GM19099 (cell line): ENCODE measurements around the gene KRT32.

Experiments
- POLR2A ChIP-seq: IDR thresholded peaks from 3 replicates; pipeline ENCODE4 v1.6.1; 2011; ENCODE audit warnings: low read depth; ENCODE audit not compliant: insufficient read length; ENCODE audit errors: extremely low read depth

KRT32 gene

DNA sequence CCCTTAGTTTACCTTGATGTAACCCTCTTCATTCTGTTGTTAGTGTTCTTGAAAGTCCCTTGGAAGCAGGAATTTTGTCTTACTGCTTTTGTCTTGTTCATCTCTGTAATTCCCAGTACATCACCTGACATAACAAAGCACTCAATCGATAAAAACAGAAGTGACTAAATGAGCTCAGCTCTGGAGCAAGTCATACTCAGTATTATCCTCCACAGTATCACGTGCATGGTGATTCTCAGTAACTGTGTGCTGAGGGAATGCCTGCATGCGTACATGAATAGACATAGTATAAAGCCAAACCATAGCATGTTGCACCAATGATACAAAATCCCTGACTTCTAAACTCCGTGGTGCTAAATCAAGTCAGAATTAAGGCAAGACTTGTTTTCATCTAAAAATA lies 33.6 kb downstream of the KRT32 start:
- TF ChIP-seq POLR2A = no peak

DNA sequence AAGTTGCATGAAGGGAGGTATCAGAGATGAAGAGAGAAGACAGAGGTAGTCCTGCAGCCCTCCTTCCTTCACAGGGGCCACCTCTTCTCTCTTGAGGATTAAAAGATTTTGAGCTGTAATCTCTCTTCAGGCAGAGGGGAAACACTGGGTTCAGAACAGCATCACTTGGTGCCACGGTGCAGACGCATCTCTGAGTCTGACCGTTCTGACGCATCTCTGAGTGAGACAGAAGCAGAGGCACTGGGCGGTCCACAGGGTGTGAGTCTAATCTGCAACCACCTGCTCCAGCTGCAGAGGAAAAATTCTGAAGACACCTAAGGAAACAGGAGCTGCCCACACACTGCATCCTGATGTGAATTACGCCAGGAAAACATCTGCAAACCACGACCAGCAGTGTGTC lies 37.5 kb downstream of the KRT32 start:
- TF ChIP-seq POLR2A = no peak

DNA sequence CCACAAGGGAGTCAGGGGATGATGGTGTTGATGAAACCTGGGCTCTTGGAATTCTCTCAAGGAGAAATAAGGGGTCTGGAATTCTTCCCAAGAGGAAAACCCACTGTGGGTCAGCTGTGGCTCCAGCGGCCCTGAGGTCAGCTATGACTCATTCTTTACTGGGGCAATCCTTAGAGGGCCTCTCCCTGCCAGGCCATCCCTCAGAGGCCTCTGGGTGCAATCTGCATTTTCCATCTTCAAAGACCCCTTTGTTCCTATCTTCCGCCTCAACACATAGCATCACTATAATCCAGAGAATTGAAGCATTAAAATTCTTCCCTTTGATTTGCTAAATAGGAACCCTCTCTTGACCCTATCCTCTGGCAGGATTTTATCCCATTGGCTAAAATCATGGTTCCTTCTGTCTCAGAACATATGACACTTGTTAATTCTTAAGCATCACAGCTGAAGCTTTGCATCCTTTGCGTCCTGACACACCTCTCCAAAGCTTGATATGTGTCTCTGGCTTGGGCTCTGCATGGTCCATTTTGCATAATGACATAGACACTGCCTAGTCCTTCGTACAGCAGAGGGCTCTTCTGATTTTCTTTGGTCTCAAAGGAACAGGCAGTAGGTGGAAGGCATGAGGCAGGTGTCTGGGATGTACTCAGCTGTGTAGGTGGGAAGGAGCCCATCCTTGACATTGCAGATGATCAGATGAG lies 38.4 kb downstream of the KRT32 start:
- TF ChIP-seq POLR2A = no peak

DNA sequence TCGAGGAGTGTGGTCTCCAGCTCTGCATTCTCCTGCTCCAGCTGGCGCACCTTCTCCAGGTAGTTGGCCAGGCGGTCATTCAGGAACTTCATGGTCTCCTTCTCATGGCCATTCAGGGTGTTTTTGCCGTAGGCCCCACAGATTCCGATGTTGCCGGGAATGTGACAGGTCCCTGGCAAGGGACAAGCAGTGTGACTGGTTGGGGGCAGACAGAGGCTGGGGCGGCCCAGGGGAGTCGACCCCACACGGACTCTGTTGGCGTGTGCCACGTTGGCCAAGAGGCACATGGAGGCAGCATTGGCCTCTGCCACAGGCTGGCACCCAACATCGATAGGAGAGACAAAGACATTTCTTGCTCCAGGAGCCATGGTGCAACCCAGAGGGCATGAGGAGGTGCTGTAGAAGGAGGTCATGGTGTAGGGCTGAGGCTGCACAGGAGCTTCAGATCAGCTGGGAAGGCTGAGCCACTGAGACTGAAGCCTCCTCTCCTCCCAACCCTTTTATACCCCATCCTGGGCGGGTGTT lies 43.0 kb downstream of the KRT32 start, which contains the start of gene KRT37:
TSS of gene KRT37 (minus strand) at position 475 of the 525 bp plus-strand sequence. CDS start at position 413, 62 bp downstream.
- TF ChIP-seq POLR2A = no peak

DNA sequence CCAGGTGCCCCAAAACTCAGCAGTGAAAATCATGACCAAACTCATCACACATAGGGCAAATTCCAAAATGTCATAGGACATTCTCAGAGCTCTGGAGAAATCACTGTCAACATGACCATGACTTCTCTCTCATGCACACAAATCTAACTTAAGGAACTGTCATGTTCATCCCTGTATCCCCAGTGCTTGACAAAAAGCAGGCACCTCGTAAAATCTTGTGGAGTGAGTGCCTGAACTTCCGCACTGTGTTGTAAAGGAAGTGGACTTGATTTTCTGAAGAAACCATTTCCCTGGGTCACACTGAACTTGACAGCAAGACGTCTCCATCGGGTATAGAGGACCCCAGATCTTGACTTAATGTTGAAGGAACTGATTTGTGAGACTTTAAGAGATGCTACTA lies 45.6 kb downstream of the KRT32 start:
- no peak for TF ChIP-seq POLR2A

DNA sequence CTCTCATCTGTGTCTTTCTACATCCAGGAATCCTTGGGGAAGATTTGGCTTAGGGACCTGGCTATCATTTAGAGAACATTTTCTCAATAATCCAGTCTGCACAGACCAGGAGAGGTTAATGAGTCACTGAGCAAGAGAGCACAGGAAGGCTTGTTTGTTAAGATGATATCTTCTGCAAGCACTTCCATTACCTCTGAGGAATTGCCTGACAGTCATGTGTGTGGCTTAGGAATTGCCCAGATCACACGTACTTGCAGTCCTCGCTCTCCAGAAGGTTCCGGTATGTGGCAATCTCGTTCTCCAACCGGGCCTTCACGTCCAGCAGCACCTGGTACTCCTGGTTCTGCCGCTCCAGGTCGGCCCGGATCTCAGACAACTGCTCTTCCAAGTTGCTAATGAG lies 46.1 kb downstream of the KRT32 start:
- TF ChIP-seq POLR2A = no peak

DNA sequence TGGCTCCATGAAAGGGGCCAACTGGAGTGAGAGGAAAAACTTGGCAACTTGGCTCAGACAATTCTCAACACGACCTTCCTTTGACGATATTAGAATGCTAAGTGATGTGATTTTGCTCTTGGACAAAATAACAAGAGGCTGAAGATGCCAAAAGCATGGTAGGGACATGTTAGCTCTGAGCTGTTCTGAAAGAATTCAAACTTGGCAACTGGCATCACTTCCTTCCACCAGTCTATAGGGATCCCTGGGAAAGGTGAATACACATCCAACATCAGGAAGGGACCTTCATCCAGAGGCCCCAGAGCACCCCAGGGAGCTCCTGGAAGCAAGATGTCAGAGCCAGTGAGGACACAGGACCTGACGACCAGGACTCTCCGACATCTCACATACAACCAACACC lies 47.1 kb downstream of the KRT32 start:
- TF ChIP-seq POLR2A = no peak

DNA sequence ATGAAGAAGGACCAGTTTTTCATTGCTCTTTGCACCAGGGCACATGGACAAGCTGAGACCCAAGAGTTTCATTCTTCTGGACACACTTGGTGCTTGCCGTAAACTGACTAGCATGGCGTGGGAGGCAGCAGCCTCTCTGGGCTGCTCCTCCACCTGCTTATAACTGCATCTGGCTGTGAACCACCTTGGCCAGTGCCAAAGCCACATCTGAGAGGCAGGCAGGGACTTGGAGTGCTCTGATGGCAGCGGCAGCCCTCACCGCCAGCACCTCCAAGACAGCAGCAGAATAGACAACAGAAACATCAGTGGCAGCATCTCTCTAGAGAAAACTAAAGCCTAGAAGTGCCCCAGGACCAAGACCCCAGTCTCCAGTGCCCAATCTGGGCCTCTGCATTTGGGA lies 47.5 kb downstream of the KRT32 start:
- no peak for TF ChIP-seq POLR2A

DNA sequence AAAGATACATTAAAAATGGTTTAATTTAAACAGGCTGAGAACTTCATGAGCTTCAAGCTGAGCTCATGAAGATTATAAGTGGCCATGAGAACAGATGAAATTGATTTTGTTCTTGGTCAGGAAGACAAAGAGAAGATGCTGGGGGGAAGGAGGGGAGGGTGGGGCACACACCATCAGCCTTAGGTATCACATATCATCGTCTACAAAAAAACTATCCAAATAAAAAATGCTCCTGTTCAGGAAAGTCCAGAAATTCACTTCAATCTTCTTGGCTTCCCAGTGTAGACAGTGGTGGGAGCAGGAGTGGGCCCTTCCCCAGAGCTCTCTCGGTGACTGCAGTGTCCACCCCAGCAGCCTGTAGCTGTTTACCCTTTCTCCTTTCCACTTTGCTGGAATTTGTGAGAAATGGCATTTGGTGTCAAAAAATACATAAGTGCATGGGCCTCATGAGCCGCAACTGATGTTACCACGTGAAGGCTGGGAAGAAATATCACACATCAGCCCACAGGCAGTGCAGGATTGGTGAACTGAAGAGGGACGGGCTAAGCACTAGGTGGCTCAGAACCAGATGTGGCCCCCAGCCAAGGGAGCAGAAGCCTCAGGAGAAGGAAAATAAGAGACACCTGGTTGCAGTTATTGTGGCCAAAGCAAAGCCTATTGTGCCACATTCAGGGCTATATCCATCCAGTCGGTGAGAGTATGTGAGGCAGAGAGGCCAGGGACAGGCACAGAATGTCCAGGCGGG lies 48.9 kb downstream of the KRT32 start:
- TF ChIP-seq POLR2A = no peak

DNA sequence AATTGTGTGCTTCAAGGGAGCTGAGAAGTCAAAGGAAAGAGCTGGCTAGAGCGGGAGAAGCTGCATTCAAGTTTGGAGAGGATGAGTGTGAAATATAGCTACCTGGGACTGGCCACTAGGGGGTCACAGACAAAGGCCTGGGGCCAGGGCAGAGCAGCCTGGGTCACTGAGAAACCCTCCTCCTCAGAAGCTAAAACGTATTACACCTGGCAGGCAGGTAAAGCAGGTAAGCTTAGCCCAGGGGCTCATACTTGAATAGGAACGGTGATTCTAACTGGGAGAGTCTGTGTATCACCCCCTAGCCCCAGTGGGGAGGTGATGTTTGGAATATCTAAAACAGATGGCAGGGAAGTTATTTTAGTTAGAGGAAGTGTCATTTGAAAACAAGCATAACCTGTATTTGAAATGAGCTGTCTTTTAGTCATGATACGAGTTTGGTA lies 49.6 kb downstream of the KRT32 start:
- TF ChIP-seq POLR2A = no peak

DNA sequence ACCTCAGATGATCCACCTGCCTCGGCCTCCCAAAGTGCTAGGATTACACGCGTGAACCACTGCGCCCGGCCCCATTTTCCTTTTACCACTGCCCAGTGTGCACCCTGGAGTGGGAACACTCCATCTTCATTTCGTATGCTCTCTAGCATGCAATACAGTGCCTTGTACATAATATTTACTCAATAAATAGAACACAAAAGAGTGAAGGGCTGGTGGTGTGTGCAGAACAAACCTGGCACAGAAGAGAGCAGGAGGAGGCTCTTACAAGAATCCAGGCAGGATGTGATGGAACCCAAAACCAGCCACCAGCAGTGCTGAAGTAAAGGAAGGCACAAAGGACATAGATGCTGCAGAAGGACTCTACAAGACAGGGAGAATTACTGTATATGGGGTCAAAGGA lies 50.1 kb downstream of the KRT32 start:
- TF ChIP-seq POLR2A = no peak

DNA sequence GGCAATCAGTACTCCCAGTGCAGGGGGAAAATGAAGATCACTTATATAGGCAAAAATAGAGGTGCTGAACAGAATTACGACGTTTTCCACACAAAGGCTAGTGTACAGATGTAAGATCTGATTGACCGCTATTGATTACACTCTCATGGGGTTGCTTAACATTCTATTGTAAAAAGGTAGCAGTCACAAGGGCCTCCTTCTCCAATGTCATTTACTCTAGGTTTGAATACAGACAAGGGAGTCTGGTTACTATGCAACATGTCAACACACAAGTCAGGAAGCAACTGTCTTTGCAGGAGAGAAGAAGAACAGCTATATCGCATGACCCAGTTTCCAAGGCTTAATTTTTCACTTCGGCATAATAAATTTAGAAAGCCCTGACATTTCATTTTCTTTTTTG lies 50.7 kb downstream of the KRT32 start:
- no peak for TF ChIP-seq POLR2A

DNA sequence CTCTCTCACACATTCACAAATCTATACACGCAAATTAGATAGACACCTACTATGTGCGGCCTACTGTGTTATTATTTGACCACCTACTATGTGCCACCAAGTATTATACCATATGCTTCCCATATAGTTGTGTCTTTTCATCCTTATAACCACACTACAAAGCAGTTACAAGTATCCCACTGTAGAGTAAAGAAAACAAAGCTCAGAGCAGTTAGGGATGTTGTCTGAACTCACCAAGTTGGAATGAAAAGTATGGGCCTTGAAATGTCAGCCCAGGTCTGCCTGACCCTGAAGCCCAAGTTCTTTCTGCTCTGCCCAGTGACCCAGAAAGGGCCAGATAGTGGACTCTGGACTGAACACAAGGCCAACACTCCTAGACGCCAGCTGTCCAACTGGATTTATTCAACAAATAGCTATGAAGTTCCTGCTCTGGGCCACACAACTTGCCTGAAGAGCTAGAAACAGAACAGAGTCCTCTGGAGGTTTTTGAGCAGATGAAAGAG lies 51.3 kb downstream of the KRT32 start:
- no peak for TF ChIP-seq POLR2A

DNA sequence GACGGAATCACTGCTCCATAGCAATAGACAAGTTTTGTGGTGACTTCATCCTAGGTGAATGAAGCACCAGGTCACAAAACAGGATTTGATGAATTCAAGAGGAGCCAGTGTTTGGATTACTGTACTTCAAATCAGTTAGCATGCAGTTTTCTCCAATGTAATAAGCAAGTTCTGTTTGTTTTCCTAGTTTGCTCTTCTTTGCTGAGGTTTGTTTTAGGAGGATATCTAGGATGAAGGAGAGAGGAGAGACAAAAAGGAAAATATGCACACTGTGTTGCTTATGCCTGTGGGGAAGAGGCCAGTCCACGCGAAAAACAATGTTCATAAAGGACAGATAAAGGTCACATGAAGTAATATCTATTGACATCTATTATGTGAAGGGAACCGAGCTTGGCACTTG lies 51.8 kb downstream of the KRT32 start:
- no peak for TF ChIP-seq POLR2A

DNA sequence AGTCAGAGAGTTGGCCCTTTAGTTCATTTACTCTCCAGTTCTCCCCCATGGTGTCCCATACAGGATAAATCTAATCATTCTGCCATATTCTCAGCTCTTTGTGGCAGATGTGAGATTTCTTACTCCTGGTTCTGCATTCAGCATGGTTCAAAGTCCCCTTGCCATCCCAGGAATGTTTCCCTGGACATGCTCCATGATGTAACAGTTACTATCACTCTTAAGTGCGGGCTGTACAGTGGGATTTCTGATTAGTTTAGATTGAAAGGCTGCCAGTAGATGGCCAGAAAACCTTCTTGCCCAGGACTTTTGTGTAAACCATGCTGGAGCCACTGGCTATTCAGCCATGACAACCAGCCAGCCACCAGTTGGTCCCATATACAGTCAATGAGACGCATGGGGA lies 53.2 kb downstream of the KRT32 start:
- no peak for TF ChIP-seq POLR2A
